ENCODE measurements around the gene MTR. TPM values are rescaled to one million over a fixed set of nuclear protein-coding genes. Genes with fewer than 3 reads are reported as not detected.

MTR gene
- total and polyA plus RNA-seq, 2 donors (not counting 1 experiment from before 2014, with no cell fraction given) = 9.9 to 49.1 TPM

- Mint-ChIP-seq H3K4me1 (no peaks in the 10 kb centered on the region), H3K27me3 (no peaks in the 10 kb centered on the region), H3K9me3 (ENCODE audit: insufficient read depth) (no peaks in the 10 kb centered on the region), H3K27ac (no peak overlapping the region), H3K4me3 (no peak overlapping the region)
- TF ChIP-seq EZH2 (IDR thresholded peaks at IDR 0.05; ENCODE audit: borderline replicate concordance, insufficient read depth, low read depth, low read length, poor library complexity, severe bottlenecking) = no peak
- TF ChIP-seq, protein P1, sequence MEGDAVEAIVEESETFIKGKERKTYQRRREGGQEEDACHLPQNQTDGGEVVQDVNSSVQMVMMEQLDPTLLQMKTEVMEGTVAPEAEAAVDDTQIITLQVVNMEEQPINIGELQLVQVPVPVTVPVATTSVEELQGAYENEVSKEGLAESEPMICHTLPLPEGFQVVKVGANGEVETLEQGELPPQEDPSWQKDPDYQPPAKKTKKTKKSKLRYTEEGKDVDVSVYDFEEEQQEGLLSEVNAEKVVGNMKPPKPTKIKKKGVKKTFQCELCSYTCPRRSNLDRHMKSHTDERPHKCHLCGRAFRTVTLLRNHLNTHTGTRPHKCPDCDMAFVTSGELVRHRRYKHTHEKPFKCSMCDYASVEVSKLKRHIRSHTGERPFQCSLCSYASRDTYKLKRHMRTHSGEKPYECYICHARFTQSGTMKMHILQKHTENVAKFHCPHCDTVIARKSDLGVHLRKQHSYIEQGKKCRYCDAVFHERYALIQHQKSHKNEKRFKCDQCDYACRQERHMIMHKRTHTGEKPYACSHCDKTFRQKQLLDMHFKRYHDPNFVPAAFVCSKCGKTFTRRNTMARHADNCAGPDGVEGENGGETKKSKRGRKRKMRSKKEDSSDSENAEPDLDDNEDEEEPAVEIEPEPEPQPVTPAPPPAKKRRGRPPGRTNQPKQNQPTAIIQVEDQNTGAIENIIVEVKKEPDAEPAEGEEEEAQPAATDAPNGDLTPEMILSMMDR (IDR thresholded peaks at IDR 0.05) = no peak
- ATAC-seq (ENCODE audit: low read depth) (no peak), DNase-seq (no peak)
- ChIA-PET POLR2A (no interaction called here), CTCF (no interaction called here)
- Histone ChIP-seq H3K4me3 (ENCODE audit: control extremely low read depth in 1 of 5, extremely low read depth in 1 of 5, insufficient read depth in 1 of 5, low read depth in 2 of 5, low read length in 4 of 5) (no peak overlapping the region), H3K4me1 (ENCODE audit: control insufficient read depth in 2 of 2, insufficient read depth in 2 of 2, low read length in 2 of 2) (no peaks in the 10 kb centered on the region), H3K79me2 (ENCODE audit: control insufficient read depth, insufficient read depth, low read length) (no peaks in the 10 kb centered on the region), H3K36me3 (replicated peaks in 1 of 2; ENCODE audit: control extremely low read depth in 1 of 2, control insufficient read depth in 1 of 2, extremely low read depth in 1 of 2, insufficient read depth in 2 of 2, low read length in 1 of 2) (peaks cover 1 to 71% of the 10 kb centered on the region in 2 experiments), H2AFZ (ENCODE audit: insufficient read depth, low read depth, low read length, poor library complexity, severe bottlenecking) (no peak overlapping the region), H4K20me1 (ENCODE audit: control insufficient read depth, insufficient read depth, low read length, poor library complexity, severe bottlenecking) (no peaks in the 10 kb centered on the region), H3K9ac (ENCODE audit: low read length) (no peak overlapping the region), H3K9me3 (ENCODE audit: control extremely low read depth in 1 of 3, control insufficient read depth in 2 of 3, insufficient read depth in 1 of 3, low read length in 2 of 3) (no peaks in the 10 kb centered on the region), H3K27me3 (replicated peaks in 1 of 4; ENCODE audit: control extremely low read depth in 1 of 4, control insufficient read depth in 3 of 4, insufficient read depth in 4 of 4, low read length in 3 of 4) (no peaks in the 10 kb centered on the region), H3K27ac (ENCODE audit: low read length in 2 of 2) (no peak overlapping the region), H3K4me2 (replicated peaks; ENCODE audit: low read depth, low read length, poor library complexity, severe bottlenecking) (no peak overlapping the region)
- intact Hi-C loops (cut with micrococcal nuclease) = no loop called here
- no CpG with 5 or more reads among the region's 8 CpGs for WGBS (ENCODE audit: insufficient coverage)
Observed at GRCh38 chr1:236850077-236850979, 55.2 kb downstream of the MTR start.

DNA sequence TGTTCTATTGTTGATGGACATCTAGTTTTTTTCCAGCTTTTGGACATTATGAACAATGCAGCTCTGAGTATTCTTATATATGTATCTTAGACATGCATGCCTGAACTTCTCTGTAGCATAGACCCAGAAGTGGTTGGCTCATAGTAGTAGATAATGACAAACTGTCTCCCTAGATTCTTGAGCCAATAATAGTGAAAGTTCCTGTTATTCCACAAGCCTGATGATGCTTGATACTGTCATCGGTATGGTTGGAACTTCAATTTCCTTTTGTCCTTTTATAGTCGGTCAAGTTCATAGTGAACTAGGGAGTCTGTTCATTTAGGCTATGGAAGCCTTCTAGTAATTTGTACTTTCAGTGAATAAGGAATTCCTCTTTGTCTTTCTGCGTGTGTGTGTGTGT lies 56.8 kb downstream of the MTR start:
- ATAC-seq (ENCODE audit: low read depth) = no peak
- no peak overlapping the region for H3K9ac ChIP-seq (ENCODE audit: low read length)
- ChIA-PET CTCF (interaction anchor here (1.2 kb wide), 1 partner anchor 13 kb away, joined by 3 read pairs; no protein-coding TSS in a partner anchor), POLR2A (no interaction called here)
- intact Hi-C loops (cut with micrococcal nuclease) = no loop called here
- H2AFZ ChIP-seq (ENCODE audit: insufficient read depth, low read depth, low read length, poor library complexity, severe bottlenecking) = no peak overlapping the region
- Mint-ChIP-seq H3K4me3 (no peak overlapping the region), H3K9me3 (ENCODE audit: insufficient read depth) (no peaks in the 10 kb centered on the region), H3K4me1 (no peaks in the 10 kb centered on the region), H3K27ac (no peak overlapping the region), H3K27me3 (no peaks in the 10 kb centered on the region)
- no peak overlapping the region for H3K4me2 ChIP-seq (replicated peaks; ENCODE audit: low read depth, low read length, poor library complexity, severe bottlenecking)
- H3K9me3 ChIP-seq (ENCODE audit: control extremely low read depth in 1 of 3, control insufficient read depth in 2 of 3, insufficient read depth in 1 of 3, low read length in 2 of 3) = no peaks in the 10 kb centered on the region
- H3K36me3 ChIP-seq (replicated peaks in 1 of 2; ENCODE audit: control extremely low read depth in 1 of 2, control insufficient read depth in 1 of 2, extremely low read depth in 1 of 2, insufficient read depth in 2 of 2, low read length in 1 of 2) = peaks cover 1 to 83% of the 10 kb centered on the region in 2 experiments
- no peak overlapping the region for H3K27ac ChIP-seq (ENCODE audit: low read length in 2 of 2)
- H3K4me3 ChIP-seq (ENCODE audit: control extremely low read depth in 1 of 5, extremely low read depth in 1 of 5, insufficient read depth in 1 of 5, low read depth in 2 of 5, low read length in 4 of 5) = no peak overlapping the region
- TF ChIP-seq, protein P1 (IDR thresholded peaks at IDR 0.05) = no peak
- H3K79me2 ChIP-seq (ENCODE audit: control insufficient read depth, insufficient read depth, low read length) = no peaks in the 10 kb centered on the region
- H4K20me1 ChIP-seq (ENCODE audit: control insufficient read depth, insufficient read depth, low read length, poor library complexity, severe bottlenecking) = no peaks in the 10 kb centered on the region
- DNase-seq = no peak
- H3K27me3 ChIP-seq (replicated peaks in 1 of 4; ENCODE audit: control extremely low read depth in 1 of 4, control insufficient read depth in 3 of 4, insufficient read depth in 4 of 4, low read length in 3 of 4) = no peaks in the 10 kb centered on the region
- 95% methylated on average over 3 of the region's 3 CpGs for WGBS (ENCODE audit: insufficient coverage)
- no peaks in the 10 kb centered on the region for H3K4me1 ChIP-seq (ENCODE audit: control insufficient read depth in 2 of 2, insufficient read depth in 2 of 2, low read length in 2 of 2)
